NCI-H187 treated with DMSO at 0.1 percent for 48 hours (cell line): ENCODE data around the gene RASL10A.
"Not testable (repeated sequence)": the region's sequence is repeated elsewhere in the genome, so short reads cannot be mapped to it uniquely, and the experiment has no call there.

Experiments used
- DNase-seq: peaks from one replicate; lab custom pipeline; 2025; lab: John Stamatoyannopoulos, UW

Gene RASL10A, protein sequence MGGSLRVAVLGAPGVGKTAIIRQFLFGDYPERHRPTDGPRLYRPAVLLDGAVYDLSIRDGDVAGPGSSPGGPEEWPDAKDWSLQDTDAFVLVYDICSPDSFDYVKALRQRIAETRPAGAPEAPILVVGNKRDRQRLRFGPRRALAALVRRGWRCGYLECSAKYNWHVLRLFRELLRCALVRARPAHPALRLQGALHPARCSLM

DNA sequence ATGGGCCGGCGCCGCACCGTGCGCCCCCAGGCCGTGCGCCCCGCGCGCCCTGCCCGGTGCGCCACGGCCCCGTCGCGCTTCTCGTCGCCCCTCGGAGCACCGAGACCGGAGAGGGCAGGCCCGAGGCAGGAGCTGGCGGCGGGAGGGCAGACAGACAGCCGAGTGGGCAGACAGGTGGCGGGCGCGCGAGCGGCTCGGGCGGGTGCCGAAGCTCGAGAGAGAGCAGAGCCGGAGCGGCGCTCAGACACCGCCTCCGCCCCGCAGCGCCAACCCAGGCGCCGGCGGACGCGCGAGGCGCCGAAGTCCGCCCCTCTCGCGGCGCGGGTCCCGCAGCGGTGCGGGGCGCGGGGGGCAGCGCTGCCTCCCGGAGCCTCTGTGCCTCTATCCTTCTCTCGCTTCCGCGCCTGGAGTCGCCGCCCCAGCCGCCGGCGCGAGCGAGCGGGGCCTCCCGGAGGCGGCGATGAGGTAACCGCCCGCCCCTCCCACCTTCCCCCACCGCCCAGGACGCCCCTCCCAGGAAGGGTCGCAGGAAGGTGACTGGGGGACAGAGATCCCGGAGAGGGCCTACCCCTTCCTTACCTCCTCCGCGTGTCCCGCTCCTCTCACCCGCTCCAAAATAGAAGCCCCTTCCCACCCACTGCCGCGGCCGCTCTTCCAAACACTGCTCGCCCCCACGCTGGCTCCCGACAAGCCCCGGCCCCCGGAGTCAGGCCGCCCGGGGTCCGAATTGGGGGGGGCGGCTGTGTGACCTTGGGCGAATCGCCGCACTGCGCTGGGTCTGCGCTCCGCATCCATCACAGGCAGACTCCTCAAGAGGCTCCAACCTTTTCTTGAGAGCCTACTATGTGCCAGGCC, at the start of gene RASL10A:
Gene RASL10A (minus strand): TSS at position 412 of the 855 bp plus-strand sequence. CDS start 451 bp downstream, outside the sequence.
- DNase-seq, result no peak

DNA sequence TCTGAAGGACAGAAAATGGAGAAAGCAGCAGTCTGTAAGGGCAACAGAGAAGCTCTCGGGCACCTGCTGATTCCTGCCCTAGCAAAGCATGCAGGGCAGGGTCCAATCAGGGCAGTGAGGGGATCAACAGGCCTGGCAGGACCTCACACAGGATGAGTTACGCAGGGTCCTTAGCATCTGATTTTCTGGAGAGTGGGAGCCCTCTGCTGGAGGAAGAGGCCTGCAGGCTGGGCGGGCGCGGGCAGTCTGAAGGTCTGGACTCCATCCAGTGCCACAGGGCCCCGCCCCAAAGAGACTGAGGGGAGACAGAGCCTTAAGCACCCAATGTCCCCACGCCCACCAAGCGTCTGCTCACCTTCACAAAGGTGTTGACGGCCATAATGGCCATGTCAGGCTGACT, 44.0 kb upstream of the RASL10A start:
- DNase-seq, result no peak

DNA sequence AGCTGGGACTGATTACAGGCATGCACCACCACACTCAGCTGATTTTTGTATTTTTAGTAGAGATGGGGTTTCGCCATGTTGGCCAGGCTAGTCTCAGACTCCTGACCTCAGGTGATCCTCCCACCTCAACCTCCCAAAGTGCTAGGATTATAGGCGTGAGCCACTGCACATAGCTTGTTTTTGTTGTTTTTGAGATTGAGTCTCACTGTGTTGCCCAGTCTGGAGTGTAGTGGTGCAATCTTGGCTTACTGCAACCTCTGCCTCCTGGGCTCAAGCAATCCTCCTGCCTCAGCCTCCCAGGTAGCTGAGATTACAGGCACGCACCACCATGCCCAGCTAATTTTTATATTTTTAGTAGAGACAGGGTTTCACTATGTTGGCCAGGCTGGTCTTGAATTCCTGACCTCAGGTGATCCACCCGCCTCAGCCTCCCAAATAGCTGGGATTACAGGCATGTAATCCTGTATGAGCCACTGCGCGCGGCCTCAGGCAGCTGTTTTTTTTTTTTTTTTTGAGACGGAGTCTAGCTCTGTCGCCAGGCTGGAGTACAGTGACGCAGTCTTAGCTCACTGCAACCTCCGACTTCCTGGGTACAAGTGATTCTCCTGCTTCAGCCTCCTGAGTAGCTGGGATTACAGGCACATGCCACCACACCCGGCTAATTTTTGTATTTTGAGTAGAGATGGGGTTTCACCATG, 41.8 kb upstream of the RASL10A start:
- DNase-seq, result not testable (repeated sequence)

DNA sequence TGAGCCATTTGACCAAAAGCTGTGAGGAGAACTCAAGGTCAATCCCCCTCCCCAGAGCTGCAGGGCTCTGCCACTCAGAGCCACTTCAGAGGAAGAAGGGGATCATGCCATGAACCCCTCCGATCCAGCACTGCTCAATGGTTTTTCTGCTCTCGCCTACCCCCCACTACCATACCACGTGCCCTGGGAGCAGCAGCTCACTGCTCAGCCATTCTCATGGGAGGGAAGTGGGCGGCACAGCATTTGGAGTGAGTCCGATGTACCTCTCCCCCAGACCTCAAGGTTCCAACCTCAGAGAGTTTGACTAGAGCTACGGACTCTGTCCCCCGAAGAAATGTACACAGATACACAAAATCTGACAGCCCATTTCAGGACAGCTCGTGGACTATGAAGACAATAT, 38.4 kb upstream of the RASL10A start:
- no peak for DNase-seq

DNA sequence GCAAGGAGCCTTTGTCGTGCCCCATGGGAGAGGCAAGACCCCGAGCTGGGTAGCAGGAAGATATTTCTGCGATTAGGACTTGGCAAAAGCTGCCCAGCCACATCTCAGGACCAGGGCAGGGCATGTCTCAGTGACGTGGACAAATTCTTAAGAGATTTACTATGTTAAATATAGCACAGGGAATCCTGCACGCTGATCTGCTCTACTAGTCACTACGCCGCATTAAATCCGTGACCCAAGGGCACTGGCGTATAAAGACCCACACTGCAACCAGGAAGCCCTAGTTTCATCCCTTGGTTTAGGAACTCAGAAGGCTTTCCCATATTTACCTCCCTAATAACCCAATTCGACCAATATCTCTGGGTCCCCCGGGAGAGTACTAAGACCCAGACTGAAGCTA, 37.8 kb upstream of the RASL10A start:
- DNase-seq, result no peak

DNA sequence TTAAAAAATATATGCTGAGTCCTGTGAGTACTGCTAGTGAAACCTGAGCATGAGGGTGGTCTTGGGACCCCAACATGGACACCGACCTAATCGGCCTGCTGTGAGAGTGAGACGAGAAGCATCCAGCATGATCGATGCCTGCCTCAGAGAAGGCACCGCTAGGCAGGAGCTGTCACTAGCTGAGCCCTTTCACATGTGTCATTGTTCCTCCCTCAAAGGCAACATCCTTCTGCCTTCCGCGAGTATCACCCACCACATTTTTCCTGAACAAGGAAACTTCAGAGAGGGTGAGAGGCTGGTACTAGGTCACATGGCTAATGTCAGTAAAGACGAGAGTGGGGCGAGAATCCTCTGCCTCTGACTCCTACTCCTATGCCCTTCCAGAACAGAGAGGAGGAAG, 37.3 kb upstream of the RASL10A start:
- no peak for DNase-seq

DNA sequence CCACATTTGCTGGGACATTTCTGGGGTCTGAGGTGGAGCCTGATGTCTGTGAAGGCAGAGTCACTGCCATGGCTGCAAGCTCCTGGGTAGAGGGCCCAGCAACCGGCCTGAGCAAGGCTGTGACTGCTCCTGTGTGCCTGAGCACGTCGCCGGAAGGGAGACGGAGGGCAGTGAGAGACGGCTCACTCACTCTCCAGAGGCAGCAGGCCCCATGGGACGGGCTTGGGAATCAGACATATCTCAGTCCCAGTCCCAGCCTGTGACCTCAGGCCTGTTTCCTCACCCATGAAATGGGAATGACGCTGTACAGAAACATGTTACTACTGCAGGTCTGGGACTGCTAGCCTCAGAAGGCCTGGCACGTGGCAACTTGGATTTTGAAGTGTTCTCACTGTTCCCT, 36.4 kb upstream of the RASL10A start:
- no peak for DNase-seq

DNA sequence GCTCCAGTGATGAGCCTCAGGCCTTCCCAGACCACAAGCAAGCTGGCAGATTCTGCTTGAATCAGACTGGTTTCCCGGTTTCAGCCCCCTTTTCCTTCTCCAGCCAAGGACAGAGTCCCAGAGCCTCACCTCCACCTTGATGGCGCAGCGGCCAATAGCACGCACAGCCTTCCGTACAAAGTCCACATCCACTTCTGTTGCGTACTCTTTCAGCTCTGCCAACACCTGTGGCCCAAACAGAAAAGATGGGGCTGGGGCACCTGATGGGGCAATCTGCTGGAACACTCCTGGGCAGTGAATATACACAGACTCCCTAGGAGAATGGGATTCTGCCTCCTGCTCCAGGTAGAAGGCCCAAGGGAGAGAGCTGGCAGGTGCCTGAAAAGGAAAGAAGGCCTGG, 35.5 kb upstream of the RASL10A start:
- no peak for DNase-seq

DNA sequence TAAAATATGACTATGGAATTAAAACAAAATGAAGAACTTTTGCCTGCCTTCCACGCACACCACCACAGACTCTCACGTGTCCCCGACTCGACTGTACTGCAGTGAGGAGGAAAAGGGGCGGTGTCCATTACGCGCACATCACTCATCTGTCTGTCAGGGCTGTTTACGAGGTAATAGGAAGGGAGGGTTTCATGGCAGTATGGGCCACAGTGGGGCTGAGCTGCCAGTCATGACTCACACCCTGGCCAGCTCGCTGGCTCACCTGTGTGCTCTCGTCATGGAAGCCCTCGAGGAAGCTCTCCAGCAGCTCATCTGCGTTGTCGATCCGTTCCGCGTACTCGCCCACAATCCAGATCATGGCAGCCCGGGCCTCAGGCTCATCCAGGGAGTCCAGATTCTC, 33.5 kb upstream of the RASL10A start:
- no peak for DNase-seq

DNA sequence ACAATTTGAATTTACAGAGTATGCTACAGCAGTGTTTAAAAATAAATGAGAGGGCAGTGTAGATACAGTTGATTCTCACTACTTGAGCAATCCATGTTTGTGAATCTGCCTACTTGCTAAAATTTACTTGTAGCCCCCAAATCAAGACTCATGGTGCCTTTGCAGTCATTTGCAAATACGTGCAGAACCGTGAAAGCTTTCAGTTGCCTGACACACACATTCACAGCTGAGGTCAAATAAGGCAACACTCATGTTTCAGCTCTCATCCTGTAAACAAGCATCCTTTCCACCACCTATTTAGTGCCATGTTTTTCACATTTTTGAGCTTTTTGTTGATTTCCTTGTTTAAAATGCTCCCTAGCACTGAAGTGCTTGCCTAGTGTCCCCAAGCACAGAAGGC, 32.5 kb upstream of the RASL10A start:
- DNase-seq, result no peak

DNA sequence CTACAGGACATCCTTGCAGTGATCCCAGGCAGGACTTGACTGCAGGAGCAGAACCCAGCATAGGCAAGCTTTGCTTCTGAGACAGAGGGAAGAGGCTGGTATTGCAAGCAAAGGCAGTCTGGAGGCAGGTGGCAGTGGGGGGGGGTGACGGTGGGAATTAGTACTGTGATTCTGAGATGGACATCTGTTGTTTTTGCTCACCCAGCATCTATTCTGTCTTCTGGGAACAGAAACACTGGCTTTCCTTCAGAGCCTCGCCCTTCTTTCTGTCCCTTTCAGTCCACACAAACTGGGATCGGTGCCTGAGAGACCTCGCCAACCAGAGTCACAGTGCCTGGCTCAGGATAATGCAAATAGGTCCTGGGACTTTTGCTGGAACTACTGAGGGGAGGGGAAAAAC, 31.2 kb upstream of the RASL10A start:
- no peak for DNase-seq

DNA sequence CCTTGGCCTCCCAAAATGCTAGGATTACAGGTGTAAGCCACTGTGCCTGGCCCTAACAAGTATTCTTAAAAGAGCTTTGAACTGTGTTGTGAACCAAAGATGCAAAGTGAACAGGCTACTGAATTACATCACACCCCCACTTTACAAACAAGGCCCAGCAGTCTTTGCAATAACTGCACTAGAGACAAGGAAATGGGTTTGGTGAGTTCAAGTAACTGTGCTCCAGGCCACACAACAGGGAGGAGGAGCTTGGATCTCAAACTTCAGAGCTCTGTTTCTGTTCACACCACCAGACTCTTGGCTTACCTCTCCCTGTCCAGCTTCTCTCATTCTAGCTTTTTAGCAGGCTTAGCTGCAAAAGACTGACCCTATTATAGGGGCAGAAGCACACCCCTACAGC, 30.4 kb upstream of the RASL10A start:
- DNase-seq, result no peak

DNA sequence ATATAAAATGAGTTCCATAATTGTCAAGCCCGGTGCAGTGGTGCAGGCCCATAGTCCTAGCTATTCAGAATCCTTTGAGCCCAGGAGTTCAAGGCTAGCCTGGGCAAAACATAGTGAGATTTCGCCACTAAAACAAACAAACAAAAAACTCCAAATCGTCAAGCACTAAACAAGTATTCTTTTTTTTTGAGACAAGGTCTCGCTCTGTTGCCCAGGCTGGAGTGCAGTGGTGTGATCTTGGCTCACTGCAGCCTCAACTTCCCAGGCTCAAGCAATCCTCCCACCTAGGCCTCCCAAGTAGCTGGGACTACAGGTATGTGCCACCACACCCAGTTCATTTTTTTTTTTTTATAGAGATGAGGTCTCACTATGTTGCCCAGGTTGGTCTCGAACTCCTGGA, 29.4 kb upstream of the RASL10A start:
- not testable (repeated sequence) for DNase-seq

DNA sequence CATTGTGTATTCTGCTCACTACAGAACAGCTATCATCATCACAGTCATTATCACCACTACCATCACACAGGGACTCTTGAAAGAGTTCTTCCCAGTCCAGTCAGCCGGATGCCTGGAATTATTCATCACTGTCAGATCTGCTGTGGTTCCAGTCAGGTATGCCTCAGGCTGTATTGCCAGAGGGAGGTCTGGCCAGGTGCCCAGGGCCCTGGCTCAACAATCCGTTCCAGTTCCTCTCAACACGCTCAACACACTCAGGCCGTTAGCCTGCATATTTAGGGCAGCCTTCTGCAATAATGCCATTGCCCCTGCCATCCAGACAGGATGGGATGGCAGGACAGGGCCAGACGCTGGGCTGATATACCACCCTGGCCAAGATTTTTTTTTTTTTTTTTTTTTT, 28.6 kb upstream of the RASL10A start:
- DNase-seq, result no peak

DNA sequence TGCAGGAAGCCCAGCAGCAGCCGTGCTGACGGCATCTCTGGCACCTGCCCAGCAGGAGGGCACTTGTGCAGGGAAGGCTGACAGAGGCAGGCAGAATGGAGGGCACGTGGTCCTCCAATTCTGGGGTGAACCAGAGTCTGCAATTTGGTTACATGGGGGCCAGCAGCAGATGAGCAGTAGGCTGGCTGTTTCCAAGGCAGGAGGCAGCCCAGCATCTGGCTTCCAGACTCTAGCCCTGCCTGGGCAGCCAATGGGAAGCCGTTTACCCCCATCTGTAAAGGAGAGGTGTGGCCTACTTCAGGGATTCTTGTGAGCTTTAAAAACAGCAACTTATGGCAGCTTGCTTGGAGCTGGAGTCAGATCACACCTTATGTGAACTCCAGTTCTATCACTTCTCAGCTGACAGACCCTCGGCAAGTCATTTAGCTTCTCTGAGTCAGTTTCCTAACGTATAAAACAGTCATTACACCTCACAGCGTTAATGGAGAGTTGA, 27.9 kb upstream of the RASL10A start:
- no peak for DNase-seq

DNA sequence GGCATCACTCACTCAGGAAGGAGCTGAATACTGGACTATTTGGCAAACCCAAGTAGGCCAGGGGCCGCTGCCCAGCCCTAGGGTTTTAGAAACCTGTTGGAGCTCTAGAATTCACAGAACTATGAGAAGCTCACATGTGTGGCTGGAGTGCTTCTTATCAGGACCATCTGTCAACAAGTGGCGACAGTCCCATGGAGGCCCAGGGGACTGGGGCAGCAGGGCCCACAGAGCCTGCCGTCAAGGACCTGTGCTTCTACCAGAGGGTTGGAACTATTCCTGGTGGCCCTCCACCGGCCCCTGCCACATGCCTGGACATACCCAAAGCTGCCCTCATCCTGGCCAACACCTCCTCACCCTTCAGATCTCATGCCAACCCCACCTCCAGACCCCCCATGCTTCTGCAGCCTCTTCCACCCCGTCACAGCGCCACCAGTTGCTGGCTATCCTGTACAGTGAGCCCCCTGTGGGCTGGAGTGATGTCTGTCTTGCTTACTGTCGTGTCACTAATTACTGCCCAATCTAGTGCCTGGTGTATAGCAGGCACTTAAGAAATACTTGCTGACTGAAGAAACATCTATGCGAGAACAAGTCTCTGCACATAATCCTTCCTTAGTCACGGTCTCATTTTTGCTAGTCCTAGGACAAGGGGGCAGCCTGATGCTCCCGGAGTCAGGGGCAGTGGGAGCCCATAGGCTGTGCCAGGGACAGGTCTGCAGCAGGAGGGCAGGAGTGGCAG, 27.2 kb upstream of the RASL10A start:
- DNase-seq, result no peak

DNA sequence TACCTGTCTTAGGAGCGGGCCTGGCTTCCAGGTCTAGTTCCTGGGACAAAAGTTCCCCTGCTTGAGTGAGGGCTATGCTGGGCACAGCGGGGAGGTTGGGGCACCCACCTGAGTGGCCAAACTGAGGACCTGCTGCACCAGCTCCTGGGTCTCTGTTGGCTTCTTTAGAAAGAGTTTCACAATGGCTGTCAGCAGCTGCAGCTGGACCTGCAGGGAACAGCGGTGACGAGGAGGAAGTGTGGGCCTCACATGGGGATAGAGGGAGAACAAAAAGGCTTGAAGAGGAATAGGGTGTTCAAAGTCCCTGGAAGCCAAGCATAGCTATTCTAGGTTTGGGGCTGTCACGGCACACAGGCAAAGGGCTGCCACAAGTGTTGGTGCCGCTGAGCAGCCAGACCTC, 26.7 kb upstream of the RASL10A start:
- DNase-seq, result no peak

DNA sequence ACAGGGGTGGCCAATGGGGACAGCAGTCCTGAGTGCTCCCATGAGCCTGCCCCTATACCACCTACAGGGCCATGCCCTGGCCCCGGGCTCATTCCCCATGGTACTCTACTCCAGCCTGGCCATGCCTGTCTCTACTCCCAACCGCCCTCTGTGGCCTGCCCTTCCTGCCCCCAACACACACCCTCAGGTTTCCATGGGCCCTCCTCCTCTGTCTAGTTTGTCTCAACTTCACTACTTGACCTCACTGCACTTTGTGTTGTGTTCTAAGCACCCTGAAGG, 26.3 kb upstream of the RASL10A start:
- no peak for DNase-seq

DNA sequence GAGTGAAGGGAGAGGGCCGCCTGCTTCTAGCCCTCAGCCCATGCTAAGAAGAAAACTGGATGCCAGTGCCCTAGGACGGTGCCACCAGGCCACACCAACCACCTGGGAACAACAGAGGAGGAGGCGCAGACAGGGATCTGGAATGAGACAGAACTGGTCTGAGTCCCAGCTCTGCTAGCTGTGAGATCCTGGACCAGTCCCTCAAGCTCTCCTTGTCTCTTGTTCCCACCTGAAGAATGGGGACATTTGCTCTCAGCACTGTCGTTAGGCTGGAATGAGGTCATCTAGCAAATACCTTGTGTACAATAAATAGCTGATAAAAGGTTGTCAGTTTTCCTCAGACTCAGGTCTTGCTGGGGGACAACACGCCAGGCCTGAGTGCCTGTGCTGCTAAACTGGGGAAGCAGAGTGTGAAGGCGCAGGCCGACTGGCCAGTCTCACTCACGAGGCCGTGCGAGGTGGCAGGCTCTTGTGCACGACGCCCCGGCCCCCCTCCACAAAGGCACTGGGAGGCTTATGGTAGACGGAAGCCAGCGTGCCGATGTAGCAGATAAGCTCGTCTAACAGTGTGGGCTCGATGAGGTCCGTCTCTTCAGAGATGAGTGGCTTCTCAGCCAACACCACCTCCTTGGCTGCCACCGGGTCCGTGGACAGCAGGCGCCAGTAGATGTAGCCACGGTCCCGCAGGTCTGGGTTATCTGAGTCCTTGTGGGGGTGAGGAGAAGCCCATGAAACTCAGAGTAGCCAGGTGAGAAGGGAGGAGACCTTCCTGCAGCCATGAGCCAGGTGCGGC, 25.8 kb upstream of the RASL10A start:
- no peak for DNase-seq

DNA sequence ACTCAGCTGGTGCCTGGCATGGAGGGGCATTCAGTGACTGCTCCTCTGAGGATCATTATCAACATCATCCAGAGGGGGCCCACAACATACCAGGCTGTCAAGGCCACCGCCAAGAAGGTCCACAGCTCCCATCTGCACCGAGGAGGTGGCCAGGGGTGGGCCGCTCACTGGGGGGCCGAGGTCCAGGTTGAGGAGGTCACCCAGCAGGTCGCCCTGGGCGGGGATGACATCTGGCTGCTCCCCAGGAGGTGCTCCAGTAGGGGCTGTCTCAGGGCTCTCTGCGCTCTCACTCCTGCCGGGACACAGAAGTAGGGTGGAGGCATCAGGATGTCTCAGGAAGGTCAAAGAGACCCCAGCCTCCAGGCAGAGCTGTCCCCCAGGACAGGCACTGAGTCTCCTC, 25.1 kb upstream of the RASL10A start:
- DNase-seq, result no peak

DNA sequence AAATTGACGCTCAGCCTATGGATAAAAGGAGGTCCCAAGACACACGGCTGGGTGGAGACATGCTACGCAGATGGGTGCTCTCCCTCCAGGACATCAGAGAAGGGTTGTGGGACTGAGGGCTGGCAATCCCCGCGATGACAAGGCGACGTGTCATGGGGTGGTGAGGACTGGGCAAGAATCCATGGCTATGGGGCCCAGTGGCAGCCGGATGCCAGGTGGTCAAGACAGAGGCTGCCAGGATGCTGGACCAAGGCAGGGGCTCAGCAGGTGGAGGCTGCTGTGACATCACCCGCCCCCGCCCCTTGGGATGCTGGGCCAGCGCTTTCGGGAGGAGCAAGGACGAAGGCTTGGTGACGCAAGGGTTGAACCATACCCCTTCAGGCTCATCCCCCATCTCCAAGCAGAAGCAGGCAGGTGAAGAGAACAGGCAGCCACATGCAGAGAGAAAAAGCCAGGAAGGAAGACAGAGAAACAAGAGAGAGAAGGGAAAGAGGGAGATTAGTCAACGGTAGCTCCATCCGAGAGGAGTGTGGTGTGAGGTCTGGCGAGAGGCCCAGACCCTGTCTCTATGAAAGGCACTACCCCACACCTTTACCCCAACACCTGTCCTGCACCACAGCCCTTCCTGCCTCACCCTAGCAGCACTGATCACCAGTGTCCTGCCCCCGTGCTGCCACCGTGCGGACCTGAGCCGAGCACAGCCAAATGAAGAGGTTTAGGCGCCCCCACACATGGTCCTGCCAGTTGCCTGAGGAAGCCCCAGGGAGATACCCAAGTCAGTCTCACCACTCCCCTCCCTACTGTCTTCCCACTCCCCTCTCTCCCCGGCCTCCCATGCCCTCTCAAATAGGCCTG, 24.1 kb upstream of the RASL10A start:
- no peak for DNase-seq
